ENCODE measurements around the gene TLR7.

The TLR7 gene

DNA sequence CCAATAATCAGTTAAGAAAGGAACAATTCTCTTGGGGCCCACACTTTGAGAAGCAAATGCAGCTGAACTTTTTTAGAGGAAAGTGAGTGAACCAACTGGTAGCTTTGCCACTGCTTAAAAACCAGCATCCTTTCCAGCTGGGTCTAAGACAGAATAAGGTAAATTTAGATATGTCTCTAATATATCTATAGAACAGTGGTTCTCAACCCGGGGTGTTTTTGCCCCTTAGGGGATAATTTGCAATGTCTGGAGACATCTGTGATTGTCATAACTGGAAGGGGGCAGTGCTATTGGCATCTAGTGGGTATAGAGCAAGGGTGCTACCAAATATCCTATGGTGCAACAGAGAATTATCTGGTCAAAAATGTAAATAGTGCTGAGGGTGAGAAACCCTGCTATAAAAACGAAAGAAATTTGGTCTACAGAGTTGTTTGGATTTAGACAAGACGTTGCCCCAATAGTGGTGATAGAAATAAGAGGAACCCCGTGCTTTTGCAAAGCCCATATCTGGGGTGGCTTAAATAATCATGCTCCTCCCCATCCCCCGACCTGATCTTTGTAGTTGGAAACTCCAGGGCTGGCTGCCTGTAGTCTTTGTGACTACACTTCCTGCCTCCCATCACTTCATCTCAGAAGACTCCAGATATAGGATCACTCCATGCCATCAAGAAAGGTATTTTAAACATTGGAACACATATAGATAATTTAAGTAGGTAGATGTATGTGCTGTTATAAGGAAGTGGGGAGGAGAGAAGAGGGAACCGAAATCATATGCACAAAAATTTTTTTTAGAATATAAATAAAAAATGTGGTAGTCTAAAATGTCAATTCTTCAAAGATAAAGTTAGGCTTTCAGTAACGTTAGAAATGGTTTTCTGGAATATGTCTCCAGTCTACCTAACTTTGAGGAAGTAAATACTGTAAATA lies at the start of gene TLR7:
Gene TLR7, plus strand, starts transcription at position 622 of the 927 bp plus-strand sequence. CDS start 507 bp downstream, outside the sequence.
- no peak for DNase-seq

DNA sequence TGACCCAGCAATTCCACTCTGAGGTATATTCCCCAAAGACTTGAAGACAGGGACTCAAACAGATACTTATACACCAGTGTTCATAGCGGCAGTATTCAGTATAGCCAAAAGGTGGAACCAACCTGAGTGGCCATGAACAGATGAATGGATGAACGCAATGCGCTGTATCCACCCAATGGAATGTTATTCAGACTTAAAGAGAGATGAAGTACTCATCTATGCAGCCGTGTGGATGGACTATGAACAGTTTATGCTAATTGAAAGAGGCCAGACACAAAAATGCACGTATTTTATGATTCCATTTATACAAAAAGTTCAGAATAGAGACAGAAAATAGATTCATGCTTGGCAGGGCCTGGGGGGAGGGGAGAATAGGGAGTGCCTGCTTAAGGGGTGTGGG lies 49.3 kb upstream of the TLR7 start:
- no peak for DNase-seq

DNA sequence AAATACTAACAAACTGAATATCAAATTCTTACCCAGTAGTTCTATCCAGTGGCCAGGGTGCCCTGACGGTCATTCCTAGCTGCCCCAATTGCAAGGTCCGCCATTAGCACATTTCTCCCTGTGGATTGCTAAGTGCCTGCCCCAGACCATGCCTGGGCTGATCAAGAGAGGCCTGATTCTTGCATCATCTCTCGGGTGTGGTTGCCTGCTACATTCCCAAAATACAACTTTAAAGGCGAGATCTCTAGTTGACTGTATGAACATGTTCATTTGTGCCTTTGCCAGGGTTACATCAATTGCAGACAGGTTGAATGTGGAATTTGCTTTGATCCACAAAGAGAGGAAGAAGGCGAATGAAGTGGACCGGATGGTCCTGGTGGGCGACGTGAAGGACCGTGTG lies 47.6 kb upstream of the TLR7 start:
- DNase-seq = no peak

DNA sequence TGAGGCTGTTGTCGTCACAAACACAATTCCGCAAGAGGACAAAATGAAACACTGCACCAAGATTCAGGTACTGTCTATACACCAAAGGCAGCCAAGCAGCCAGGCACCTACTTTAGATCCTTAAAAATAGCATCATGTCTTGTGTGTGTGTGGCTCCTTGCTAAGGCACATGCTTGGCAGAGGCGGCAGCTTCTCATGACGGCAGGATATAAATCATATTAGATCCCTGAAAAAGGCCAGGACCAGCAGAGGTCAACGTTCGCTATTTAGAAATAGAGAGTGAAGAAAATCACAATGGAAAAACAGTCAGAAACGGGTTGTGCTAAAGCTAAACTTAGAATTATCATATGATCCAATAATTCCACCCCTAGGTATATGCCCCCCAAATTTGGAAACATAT lies 46.1 kb upstream of the TLR7 start:
- no peak for DNase-seq

DNA sequence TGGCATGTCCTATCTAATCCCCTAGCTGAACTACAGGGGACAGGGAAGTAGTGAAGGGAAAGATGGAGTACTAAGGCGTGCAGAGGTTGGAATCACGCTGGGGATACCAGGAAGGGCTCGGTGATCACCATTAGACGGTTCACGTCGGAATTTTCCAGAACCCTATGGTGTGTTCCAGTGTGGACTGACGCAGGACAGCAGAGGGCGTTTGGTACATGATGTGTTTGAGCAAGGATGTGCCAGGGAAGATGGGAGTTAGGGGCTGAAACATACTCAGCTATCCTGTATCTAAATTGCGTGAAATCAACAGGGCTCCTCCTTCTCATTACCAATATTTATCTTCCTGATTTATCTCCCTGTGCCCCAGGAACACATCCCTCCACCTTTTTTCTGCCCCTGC lies 41.9 kb upstream of the TLR7 start:
- no peak for DNase-seq

DNA sequence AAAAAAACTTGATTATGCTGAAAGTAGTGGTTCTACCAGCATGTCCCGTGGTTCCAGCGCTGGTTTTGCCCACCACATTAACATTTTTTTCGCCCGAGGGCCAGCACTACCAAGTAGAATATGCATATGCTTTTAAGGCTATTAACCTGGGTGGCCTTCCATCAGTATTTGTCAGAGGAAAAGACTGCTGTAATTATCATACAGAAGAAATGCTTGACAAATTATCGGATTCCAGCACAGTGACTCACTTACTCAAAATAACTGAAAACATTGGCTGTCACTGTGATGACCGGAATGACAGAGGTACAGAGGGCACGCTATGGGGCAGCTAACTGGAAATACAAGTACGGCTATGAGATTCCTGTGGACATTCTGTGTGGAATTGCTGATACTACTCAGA lies 41.1 kb upstream of the TLR7 start:
- no peak for DNase-seq

DNA sequence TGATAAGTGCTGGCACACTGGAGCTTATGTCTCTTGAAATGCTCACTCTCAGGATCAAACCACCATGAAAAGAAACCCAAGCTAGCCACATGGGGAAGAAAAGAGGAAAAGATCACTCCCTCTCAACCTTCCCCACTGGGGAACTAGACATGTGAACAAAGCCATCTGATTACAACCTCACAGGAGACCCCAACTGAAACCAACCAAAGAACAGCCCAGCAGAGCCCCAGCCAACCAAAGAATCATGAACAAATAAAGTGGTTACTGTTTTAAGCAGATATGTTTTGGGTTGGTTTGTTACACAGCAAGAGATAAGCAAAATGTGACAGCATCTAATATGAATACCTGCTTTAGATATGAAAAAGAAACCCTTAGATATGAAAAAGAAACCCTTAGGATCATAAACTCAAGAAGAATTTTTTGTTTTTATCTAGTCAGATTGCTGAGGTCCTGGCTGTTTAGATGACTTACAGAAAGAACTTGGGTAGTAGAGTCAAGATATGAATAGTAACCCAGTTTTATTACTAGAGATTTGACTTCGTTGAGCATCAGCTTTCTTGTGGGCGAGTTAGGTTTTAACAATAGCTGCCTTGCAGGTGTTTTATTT lies 23.7 kb upstream of the TLR7 start:
- DNase-seq = no peak

DNA sequence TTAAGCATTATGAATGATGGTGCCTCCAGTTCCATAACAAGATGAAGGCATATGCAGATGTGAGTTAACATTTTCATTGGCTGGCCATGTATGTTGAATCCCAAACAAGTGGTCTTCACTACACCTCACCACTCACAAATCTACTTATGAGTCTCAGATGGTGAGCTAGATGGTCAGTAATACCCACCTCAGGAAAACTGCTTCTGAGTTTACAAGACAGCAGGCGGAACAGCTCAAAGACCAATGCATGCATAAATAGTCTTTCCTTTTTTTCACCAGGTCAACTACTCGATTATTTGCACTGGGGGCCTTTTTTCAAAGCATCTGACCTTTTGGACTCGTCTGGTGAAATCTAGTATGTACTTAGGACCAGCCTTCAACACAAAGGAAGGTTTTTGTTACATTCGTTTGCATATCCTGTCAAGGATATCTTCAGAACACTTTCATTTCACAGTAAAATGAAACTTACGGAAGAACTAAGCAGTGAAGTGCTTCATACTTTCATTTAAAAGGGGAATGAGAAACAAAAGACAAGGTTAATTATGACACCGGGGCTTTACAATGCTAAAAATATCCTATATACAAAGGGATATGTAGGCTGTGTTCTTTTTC lies 23.1 kb upstream of the TLR7 start:
- DNase-seq = no peak

DNA sequence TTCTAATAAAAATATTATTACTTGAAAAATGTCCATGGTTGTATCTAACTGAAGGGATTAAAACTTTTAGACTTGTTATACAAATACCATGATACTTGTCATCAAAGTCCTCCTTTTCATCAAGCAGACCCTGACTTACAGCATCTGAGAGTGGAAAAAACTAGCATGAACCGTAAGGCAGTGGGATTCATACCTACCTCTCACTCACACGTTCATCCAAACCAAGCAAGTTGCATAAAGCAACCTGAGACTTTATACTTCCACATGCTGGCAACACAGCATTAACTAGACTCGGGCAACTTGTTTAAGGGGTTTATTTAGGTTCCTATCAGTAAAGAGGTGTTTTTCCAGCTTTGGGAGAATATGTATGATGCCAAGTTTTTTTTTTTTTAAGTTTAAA lies 22.6 kb upstream of the TLR7 start:
- no peak for DNase-seq

DNA sequence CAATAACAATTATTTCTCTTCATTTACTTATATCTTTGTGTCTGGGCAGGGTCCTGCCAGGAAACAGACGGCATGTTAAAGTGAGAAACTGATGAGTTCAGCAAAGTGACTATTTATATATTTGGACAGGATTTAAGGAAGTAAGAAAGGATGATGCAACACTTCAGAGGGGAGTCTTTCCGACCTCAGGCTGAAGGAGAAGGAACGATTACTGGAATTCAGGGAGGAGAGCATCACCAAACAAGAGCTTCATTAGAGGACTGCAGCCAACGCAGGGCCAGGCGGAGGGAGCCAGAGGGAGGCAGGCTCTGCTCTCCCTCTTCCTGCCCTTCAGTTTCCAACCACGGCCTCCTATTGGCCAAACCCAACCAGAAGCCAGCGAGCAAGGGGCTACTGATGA lies 1.5 kb upstream of the TLR7 start:
- no peak for DNase-seq

DNA sequence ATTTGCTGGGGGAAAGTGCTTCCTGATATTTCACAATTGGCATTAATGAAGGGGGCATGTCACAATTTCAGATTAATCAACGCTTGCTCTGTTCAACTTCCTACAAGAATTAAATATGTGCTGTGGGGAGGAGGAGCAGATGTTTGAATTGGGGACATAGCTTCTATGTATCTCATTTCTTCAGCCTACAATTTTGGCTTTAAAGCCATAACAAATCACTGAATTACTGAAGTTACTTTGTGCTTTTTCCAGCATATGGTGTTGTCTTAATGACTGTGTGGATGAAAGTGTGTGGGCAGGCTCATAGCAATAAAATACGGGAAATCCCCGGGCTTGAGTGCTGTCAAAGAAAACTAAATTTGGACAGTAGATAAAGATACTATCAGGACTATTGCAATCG lies 813 bp downstream of the TLR7 start:
- no peak for DNase-seq

DNA sequence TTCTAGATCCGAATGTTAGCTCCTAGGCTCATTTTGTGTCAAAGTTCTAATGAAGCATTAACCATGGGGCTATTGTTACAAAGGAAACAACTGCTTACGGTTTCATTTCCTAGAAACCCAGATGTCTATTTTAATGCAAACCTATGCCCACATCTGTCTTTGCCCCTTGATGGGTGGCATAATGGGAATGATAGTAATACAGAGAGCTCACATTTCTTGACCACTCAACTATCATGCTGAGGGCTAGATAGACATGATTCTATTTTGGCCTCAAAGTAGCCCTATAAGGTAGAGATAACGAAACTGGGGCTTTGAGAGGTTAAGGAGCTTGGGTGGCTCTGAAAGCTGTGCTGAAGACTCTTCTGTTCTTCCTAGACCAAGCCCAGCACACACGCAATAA lies 1.9 kb downstream of the TLR7 start:
- DNase-seq = no peak

DNA sequence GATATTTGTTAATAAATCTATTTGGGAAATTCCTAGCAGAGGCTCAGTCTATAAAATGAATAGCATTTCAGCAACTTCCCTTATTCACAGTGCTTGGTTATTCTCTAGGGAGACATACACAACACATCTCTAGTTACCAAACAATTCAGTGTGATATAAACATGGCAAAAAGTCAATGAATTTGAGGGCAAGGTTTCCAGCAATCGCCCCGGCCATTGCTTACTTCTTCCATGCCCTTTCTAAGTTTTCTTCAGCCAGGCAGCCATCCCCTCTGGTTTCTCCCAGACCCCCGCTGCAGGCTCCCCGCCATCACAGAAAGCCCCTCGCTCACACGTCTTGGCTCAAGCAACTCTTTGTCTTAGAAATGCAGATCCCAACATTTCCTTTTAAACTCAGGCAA lies 4.4 kb downstream of the TLR7 start:
- DNase-seq = no peak

DNA sequence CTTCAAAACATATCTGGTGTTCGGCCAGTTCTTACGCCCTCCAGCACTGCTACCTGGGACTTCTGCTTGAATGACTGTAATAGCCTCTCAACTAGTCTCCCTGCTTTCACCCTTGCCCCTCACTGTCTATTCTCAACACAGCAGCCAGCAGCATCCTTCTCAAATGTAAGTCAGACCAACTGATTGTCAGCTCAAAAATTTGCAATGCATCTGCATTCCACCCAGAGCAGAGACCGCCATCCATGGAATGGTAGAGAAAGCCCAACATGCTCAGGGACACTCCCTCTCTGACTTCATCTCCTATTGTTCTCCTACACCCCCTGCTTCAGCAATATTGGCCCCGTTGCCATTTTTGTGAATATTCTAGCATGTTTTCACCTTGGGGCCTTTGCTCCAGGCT lies 5.9 kb downstream of the TLR7 start:
- DNase-seq = no peak

DNA sequence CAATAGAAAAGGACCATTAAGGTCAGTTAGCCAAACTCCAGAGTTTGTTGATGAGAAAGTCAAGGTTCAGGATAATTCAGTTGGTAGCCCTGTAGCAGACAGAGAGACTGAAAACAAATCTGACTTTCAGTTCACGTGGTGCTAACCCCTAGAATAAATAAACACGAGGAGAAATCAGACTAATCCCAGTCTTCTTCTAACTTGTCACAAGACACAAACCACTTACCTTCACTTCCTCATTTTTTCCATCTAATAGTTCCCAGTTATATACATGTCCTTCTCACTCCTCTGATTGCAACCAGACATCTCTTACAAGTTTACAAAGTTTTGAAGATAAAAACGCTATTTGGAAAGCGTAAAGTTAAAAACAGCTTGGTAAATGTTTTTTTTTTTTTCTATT lies 7.7 kb downstream of the TLR7 start:
- no peak for DNase-seq

DNA sequence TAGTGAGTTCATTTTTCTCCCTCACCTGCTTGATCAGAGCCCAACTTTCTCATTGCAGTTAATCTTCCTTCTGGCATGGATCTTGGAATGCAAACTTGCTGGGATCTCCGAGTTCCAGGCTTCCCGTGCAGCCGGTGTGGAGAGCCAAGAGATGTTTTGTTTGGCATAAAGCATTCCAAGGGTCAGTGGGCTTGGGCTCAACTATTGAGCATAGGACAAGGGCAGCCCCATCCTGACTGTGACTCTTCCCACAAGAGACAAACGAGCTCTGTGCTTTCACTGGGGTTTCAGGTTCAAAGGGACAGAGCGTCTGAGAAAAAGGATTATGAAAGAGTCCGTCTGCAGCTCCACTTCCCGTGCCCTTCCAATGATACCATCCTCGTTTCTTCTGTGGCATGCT lies 10.5 kb downstream of the TLR7 start:
- DNase-seq = no peak

DNA sequence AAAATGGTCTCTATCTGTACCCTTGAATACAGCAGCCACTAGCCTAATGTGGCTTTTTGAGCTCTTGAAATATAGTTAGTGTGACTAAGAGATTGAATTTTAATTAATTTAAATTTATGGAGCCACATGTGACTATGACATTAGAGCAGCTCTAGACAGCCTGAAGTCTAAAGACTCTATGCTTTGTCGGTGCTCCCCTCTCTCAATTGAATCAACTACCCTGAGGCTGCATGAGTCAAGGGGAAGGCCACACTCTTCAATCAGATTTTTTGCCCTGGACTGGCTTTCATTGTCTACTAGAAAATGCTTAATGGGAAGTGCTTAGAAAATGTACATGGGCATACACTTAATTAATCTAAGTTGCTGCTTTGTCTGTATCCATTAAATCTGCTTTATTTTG lies 11.7 kb downstream of the TLR7 start:
- DNase-seq = no peak

DNA sequence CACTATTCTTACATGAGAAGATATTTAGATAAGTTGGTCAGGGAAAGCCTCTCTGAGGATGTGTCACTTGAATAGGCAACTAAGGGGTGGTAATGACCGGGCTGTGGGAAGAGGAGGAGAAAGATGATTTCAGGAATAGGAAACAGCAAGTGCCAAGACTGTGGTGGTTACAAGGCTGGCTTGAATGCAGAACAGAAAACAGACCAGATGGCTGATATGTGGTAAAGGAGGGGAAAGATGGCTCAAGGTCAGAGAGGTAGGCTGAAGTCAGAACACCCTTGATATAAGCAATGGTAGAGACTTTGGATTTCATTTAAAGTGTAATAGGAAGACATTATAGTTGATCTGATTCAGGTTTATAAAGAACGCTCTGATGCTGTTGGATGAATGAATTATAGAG lies 15.0 kb downstream of the TLR7 start:
- no peak for DNase-seq

DNA sequence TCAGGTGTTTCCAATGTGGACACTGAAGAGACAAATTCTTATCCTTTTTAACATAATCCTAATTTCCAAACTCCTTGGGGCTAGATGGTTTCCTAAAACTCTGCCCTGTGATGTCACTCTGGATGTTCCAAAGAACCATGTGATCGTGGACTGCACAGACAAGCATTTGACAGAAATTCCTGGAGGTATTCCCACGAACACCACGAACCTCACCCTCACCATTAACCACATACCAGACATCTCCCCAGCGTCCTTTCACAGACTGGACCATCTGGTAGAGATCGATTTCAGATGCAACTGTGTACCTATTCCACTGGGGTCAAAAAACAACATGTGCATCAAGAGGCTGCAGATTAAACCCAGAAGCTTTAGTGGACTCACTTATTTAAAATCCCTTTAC lies 18.6 kb downstream of the TLR7 start:
- no peak for DNase-seq

DNA sequence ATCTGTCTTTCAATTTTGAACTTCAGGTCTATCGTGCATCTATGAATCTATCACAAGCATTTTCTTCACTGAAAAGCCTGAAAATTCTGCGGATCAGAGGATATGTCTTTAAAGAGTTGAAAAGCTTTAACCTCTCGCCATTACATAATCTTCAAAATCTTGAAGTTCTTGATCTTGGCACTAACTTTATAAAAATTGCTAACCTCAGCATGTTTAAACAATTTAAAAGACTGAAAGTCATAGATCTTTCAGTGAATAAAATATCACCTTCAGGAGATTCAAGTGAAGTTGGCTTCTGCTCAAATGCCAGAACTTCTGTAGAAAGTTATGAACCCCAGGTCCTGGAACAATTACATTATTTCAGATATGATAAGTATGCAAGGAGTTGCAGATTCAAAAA lies 19.7 kb downstream of the TLR7 start:
- DNase-seq = no peak

DNA sequence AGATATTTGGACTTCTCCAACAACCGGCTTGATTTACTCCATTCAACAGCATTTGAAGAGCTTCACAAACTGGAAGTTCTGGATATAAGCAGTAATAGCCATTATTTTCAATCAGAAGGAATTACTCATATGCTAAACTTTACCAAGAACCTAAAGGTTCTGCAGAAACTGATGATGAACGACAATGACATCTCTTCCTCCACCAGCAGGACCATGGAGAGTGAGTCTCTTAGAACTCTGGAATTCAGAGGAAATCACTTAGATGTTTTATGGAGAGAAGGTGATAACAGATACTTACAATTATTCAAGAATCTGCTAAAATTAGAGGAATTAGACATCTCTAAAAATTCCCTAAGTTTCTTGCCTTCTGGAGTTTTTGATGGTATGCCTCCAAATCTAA lies 20.3 kb downstream of the TLR7 start:
- DNase-seq = no peak

DNA sequence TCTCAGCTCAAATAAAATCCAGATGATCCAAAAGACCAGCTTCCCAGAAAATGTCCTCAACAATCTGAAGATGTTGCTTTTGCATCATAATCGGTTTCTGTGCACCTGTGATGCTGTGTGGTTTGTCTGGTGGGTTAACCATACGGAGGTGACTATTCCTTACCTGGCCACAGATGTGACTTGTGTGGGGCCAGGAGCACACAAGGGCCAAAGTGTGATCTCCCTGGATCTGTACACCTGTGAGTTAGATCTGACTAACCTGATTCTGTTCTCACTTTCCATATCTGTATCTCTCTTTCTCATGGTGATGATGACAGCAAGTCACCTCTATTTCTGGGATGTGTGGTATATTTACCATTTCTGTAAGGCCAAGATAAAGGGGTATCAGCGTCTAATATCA lies 20.9 kb downstream of the TLR7 start:
- DNase-seq = no peak

DNA sequence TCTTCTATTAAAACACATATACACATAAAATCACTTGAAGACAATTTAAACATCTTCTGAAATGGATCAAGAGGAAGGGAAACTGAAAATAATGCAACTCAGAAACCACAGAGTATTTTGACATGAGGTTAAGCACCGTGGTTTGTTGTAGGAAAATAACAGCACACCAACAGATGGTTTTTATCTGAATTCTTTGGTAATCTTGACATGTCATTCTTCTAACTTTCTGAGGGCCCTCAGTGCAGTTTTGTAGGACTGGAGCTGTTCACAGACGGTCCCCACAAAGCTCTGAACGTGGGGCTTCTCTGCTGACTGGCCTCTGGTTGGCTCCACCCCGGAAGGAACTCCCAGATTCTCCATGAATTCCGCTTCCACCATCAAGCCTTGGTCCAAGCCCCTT lies 23.6 kb downstream of the TLR7 start:
- DNase-seq = no peak

DNA sequence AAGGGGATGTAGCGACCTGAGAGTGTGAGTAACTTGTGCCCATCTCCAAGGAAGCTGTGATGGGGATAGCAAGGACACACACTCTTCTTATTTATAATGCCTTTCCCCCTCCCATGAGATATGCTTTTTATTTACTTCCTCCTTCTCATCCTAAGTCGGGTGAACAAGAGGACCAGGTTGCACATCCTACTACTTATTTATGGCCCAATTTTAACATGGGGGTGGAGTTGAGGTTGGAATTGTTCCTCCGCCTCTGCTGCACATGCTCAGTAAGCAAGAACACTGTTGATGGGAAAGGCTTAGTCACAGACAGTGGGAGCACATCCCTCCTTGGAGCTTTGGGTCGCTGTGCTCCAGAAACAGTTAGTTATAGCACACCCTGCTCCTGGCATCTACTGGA lies 24.3 kb downstream of the TLR7 start:
- no peak for DNase-seq

All from CD4-positive, alpha-beta T cell treated with Interleukin-17A for 4 hours (primary cell).